Stimulated activated CD8-positive, alpha-beta memory T cell treated with anti-CD3 and anti-CD28 coated beads, Interleukin-7, amount 100 ng/mL, for 1 hour (primary cell): ENCODE measurements around the gene PIP4K2C.

Source experiments
- DNase-seq, 2 donors: peaks; one replicate each; pipeline ENCODE4 v3.0.0-alpha.2; 2020; ENCODE audit warnings: low read depth in 2 of 2

Gene PIP4K2C

DNA sequence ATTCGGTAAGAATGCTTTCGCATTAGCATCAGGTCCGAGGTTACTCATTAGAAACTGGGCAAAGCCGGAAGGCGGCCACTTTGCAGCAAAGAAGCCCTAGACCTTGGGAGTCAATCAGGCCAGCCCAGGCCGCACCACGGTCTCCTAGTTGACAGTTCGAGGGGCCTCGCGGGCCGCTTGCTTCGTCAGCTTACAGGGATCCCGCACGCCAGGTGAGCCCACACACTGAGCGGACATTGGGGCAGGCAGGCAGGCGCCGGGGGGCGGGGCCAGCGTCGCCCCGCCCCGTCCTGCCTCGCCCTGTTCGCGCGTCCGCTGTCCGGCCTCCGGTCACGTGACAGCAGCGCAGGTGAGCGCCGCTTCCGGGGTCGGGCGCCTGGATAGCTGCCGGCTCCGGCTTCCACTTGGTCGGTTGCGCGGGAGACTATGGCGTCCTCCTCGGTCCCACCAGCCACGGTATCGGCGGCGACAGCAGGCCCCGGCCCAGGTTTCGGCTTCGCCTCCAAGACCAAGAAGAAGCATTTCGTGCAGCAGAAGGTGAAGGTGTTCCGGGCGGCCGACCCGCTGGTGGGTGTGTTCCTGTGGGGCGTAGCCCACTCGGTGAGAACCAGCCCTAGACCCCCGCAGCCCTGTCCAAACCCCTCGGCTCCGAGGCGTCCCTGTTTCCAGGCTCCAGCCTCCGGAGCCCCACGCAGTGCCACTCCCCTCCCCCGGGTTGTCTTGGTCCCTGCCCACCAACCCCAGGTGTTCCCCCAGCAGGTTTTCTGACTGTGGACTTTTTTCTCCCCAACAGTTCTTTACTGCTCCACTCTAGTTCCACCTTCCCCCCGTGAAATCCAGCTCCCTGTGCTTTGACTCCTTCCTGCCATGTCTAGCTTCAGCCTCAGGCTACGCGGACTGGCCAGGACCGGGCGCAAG is at the start of gene PIP4K2C:
Gene PIP4K2C, plus strand, starts transcription at position 329 of the 918 bp plus-strand sequence. Its CDS starts 98 bp downstream, at position 427.
- DNase-seq: peak; percentile 45 to 49

DNA sequence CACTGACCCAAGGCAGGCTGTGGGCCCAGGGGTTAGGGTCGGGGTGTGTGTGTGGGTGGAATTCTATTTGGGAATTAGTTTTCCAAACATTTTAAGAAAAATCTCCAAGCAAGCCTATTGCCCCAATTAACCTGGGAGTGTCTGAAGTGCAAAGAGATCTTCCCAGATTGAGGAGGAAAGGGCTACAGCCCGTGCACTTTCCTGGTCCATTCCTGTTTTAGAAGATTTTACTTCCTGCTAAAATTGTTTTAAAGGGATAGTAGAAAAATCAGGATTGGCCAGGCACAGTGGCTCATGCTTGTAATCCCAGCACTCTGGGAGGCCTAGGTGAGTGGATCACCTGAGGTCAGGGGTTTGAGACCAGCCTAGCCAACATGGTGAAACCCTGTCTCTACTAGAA is 49.3 kb upstream of the PIP4K2C start:
- DNase-seq: no peak

GRCh38 chr12:57543581-57543980 is 47.4 kb upstream of the PIP4K2C start:
- no peak for DNase-seq

GRCh38 chr12:57545809-57546437 is 45.1 kb upstream of the PIP4K2C start:
- no peak for DNase-seq

GRCh38 chr12:57546438-57547287 is 44.3 kb upstream of the PIP4K2C start, which contains the start of gene DCTN2:
Gene DCTN2, minus strand, starts transcription at chr12:57547192. Its CDS starts 129 bp downstream, at chr12:57547063.
- DNase-seq: peak; percentile 70 to 76

GRCh38 chr12:57547288-57548012 is 43.5 kb upstream of the PIP4K2C start:
- no peak for DNase-seq

DNA sequence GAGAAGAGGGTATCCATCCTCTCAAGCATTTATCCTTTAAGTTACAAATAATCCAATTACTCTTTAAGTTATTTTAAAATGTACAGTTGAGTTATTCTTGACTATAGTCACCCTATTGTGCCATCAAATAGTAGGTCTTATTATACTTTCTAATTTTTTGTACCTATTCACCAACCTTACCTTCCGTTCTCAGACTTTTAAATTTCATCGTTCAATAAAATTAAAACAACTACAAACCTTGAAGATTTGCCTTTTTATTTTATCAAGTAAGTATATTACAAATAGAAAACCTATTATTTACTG is 43.0 kb upstream of the PIP4K2C start:
- DNase-seq: no peak

DNA sequence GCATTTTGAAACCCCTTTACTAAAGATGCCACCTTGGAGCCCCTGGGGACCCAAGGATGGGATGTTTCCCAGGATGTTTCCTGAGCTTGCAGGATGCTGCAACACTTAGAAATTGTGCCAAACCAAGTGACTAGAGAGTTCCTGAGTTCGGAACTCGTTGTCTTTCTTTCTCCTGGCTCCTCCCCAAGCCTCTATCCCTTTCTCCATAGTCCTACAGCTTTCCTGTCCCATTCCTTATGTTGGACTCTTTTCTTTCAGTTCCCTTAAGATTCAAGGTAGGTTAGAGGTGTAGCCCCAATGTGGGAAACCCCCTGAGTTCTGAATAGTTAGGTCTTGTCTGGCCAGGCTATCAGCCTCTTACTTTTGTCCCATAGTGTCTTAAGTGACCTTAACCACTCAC is 42.5 kb upstream of the PIP4K2C start:
- DNase-seq: no peak

- DNase-seq: no peak
These were observed 41.6 kb upstream of the PIP4K2C start for GRCh38 chr12:57549203-57549908.

DNA sequence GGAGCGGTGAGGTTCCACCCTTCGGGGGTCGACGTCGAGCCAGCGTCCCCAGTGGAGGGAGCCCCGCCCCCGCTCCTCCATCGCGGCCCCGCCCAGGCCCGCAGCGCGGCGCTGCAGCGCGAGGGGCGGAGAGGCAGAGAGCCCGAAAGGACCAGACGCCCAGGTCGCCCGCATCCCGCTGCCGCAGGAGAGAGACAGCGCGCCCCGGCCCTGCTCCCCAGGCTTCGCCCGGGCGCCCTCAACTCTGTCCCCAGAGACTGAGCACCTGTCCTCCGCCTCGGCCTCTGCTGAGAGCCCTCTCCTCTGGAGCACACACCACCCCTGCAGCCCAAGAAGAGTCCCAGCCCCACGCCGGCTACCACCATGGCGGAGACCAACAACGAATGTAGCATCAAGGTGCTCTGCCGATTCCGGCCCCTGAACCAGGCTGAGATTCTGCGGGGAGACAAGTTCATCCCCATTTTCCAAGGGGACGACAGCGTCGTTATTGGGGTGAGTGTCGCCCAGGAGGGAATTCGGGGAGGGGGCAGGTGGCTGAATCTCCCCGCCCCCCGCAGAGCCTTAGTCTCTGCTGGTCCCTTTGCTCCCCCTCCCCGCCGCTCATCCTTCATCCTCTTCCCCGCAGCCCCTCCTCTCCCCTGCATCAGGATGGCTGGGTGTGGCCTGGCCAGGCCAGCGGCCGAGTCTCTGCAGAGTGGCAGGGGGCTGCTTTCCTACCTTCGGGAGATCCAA is 40.9 kb upstream of the PIP4K2C start, which contains the start of gene KIF5A:
Gene KIF5A, plus strand, starts transcription at position 136 of the 732 bp plus-strand sequence. Its CDS starts 228 bp downstream, at position 364.
- peak in 1 of 2 donors; percentile 26 for DNase-seq

- no peak for DNase-seq
These were observed 40.1 kb upstream of the PIP4K2C start for GRCh38 chr12:57550641-57551549.

DNA sequence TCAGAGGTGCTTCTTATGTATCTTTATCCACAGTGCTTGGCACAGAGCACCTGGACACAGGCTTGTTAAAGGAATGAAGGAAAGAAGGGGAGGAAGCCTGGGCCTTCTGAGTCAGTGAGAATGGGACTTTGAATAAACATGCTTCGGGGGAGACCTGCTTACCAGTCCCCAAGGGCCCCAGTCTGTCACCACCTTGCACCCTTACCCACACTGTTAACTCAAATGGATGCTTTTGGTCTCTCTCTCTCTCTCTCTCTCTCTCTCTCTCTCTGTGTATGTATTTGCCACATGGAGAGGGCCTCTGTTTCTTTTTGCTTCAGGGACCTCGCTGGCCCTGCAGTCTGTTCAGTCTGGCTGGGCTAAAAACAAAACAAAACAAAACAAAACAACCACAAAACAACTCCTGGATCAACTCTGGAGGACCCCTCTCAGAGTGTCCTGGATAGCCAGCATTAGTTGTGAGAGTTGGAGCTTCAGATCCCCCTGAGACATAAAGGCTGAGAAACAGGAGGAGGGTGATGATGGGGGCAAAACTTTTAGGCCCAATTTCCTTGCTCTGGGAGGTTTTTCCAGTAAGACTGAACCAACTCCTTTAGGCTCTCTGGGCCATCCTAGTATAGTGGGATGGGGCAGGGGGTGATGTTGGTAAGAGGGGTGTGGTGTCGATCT is 39.2 kb upstream of the PIP4K2C start:
- DNase-seq: no peak

GRCh38 chr12:57552306-57552651 is 38.7 kb upstream of the PIP4K2C start:
- no peak for DNase-seq

- DNase-seq: no peak
These were observed 38.1 kb upstream of the PIP4K2C start for GRCh38 chr12:57552835-57553313.

GRCh38 chr12:57553343-57554202 is 37.4 kb upstream of the PIP4K2C start:
- DNase-seq: no peak

DNA sequence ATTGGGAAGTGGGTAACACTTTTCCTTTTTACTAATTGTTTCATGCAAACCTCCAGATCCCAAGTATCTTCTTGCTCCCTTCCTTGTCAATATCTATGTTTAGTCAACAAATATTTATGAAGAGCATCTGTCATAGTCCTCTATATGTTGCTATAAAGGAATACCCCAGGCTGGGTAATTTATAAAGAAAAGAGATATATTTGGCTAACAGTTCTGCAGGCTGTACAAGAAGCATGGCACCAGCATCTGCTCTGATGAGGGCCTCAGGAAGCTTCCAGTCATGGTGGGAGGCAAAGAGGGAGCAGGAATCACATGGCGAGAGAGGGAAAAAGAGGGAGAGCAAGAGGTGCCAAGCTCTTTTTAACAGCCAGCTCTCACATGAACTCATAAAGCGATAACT is 36.5 kb upstream of the PIP4K2C start:
- DNase-seq: no peak

DNA sequence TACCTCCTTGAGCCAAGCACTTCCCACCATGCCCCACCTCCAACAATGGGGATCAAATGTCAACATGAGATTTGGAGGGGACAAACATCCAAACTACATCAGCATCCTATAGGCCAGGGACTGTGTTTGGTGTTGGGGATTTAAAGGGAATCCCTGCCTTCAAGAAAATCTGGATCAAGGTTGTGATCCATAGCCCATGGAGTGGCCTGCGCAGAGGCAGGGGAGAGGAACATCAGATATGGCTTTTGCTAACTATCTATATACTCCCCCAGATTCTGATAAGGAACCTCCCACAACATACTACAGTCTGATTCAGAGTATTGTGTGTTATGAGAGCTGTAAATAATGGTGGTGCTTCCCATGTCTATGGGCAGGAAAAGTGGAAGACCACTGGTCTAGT is 36.1 kb upstream of the PIP4K2C start:
- DNase-seq: no peak
